Fibroblast of the aortic adventitia (primary cell): ENCODE results near the gene SLC36A4. TPM values are rescaled to one million over a fixed set of nuclear protein-coding genes. Genes with fewer than 3 reads are reported as not detected.

Source experiments
- DNase-seq: peaks from one replicate; pipeline ENCODE4 v3.0.0-alpha.2; 2010; ENCODE audit warnings: low read depth
- H3K4me3 ChIP-seq: 2 replicates; pipeline ENCODE4 v1.5.1; 2011; ENCODE audit warnings: low read depth, mild to moderate bottlenecking, control low read depth, low read length, moderate library complexity
- total RNA-seq: library from RNA; depleted of rRNA; stranded (reverse); fragments of >200 nt; gene quantifications from 2 replicates; pipeline ENCODE4 v1.2.3, GENCODE V29; 2012; ENCODE audit warnings: low replicate concordance
- TF ChIP-seq, protein P1 (sequence below): IDR thresholded peaks from 2 replicates; pipeline ENCODE4 v1.5.1; 2011; ENCODE audit warnings: mild to moderate bottlenecking, low read length, control low read depth, inconsistent platforms; ENCODE audit not compliant: insufficient read depth

The SLC36A4 gene
- total RNA-seq, 1 donor: 24.8 TPM

DNA sequence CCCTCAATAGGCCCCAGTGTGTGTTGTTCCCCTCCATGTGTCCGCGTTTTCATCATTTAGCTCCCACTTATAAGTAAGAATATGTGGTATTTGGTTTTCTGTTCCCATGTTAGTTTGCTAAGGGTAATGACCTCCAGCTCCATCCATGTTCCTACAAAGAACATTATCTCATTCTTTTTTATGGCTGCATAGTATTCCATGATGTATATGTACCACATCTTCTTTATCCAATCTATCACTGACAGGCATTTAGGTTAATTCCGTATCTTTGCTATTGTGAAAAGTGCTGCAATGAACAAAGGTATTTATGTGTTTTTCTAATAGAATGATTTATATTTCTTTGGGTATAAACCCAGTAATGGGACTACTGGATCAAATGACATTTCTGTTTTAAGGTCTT lies 42.1 kb downstream of the SLC36A4 start:
- no peak for DNase-seq
- TF ChIP-seq, protein P1, sequence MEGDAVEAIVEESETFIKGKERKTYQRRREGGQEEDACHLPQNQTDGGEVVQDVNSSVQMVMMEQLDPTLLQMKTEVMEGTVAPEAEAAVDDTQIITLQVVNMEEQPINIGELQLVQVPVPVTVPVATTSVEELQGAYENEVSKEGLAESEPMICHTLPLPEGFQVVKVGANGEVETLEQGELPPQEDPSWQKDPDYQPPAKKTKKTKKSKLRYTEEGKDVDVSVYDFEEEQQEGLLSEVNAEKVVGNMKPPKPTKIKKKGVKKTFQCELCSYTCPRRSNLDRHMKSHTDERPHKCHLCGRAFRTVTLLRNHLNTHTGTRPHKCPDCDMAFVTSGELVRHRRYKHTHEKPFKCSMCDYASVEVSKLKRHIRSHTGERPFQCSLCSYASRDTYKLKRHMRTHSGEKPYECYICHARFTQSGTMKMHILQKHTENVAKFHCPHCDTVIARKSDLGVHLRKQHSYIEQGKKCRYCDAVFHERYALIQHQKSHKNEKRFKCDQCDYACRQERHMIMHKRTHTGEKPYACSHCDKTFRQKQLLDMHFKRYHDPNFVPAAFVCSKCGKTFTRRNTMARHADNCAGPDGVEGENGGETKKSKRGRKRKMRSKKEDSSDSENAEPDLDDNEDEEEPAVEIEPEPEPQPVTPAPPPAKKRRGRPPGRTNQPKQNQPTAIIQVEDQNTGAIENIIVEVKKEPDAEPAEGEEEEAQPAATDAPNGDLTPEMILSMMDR: no peak
- H3K4me3 ChIP-seq: no peak overlapping the region

DNA sequence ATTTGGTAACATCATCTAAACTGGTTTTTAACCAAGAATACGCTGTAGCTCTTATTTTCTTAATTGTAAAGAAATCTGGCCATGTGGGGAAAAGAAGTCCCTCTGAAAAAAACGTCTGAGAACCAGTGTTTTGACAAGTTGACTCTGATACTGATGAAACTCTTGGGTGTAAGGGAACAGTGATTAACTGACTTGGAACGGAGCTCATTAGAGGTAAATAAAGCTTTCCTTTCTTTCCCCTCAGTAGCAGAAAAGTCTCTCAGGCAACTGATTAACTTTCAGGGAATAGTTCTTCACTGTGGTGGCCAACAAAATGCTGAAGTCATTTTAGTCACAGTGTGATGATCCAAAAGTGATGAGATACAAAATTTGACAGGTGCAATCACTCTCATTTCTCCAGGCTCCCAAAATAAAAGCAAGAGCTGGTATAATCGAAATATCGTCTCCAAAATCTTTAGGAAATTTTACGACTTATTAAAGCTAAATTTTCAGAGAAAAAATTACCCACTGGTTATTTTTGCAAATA lies 52.3 kb downstream of the SLC36A4 start:
- TF ChIP-seq, protein P1: no peak
- DNase-seq: no peak

GRCh38 chr11:93143800-93144199 lies 54.0 kb downstream of the SLC36A4 start:
- TF ChIP-seq, protein P1: no peak
- no peak for DNase-seq
- H3K4me3 ChIP-seq: no peak overlapping the region

More for the DNA sequence above, 52.3 kb downstream of the SLC36A4 start:
- H3K4me3 ChIP-seq: no peak overlapping the region

DNA sequence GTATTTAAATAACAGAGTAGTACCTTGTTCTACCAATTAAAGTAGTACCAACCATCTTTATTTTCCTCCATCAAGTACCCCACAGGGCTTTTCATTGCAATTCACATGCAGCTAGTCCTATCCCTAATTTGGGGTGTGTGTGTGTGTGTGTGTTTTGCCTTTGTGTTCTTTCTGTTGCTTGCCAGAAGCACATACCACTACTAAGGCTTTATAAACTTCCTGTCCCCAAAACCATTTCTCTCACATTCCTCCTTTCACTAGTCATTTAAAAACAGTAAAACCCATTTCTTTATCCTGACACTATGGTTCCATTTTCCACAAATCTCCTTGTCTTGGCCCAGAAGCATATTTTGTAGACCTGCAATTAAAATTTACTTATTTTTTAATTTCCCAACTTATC lies 54.6 kb downstream of the SLC36A4 start:
- H3K4me3 ChIP-seq: no peak overlapping the region
- peak; percentile 5 for DNase-seq
- TF ChIP-seq, protein P1: no peak

- TF ChIP-seq, protein P1: no peak
- no peak overlapping the region for H3K4me3 ChIP-seq
- peak; percentile 22 for DNase-seq
Observed at GRCh38 chr11:93133488-93134109, 64.2 kb downstream of the SLC36A4 start.

DNA sequence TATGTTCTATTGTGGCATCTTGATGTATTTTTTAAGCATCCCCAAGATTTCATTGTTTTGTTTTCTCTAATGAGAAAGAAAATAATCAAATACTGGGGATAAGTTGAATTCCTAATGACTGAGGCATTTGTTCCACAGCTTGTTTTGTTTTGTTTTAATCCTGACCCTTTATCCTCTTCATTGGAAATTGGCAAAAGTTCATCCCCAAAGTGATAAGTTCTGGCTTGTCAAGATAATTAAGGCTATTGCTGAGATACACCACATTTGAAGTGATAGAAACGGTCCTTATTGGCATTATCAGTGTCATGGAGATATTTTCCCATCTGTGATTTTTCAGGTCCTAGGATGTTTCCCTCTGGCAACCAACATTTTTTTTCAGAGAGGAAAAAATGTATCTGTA lies 65.0 kb downstream of the SLC36A4 start:
- H3K4me3 ChIP-seq: no peak overlapping the region
- TF ChIP-seq, protein P1: no peak
- DNase-seq: no peak

- TF ChIP-seq, protein P1: no peak
- DNase-seq: no peak
Observed at GRCh38 chr11:93131709-93132108, 66.1 kb downstream of the SLC36A4 start.

More at GRCh38 chr11:93131709-93132108, 66.1 kb downstream of the SLC36A4 start:
- H3K4me3 ChIP-seq: no peak overlapping the region
